UCSD-AML1 (cell line): ENCODE measurements around the gene GNB1L.

Experiments
- DNase-seq: peaks from one replicate; lab custom pipeline; 2025; ENCODE audit not compliant: unreplicated experiment; lab: John Stamatoyannopoulos, UW

GNB1L gene

GRCh38 chr22:19876314-19876940, 21.8 kb upstream of the GNB1L start:
- DNase-seq = no peak

GRCh38 chr22:19875531-19876313, 21.0 kb upstream of the GNB1L start:
- DNase-seq = no peak

GRCh38 chr22:19875061-19875530, 20.4 kb upstream of the GNB1L start:
- DNase-seq = no peak

DNA sequence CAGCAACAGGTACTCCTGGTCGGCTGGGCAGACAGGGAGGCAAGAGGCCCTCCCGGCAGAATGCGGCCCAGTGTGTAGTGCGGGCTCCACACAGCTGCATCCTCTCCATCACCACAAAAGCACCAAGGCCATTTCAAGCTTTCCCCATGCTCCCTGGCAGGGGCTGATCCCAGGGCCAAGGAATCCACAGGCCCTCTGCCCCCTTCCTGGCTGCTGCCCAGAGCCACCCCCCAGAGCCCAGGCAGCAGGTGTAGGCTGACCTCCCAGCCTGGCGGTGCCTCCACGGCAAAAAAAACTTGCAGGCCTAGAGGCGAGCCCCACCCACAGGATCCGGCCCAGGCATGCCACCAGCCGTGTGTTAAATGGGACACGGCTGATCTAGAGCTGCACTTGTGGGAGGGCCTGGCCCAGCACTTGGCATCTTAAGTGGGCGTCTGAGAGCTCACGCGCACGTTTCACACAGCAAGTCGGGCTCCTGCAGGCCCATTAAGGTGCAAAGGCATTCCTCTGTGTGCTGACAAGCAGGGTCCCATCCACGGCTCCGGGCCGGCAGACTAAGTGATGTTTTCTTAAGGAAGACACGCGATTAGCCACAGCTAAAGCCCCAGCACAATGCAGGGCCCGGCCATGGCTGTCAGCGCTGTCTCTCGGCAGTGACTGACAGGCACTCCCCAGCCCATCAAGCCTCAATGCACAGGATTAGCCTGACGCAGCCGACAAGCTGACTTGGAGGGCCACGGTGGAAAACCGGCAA, 19.8 kb upstream of the GNB1L start:
- DNase-seq = no peak

DNA sequence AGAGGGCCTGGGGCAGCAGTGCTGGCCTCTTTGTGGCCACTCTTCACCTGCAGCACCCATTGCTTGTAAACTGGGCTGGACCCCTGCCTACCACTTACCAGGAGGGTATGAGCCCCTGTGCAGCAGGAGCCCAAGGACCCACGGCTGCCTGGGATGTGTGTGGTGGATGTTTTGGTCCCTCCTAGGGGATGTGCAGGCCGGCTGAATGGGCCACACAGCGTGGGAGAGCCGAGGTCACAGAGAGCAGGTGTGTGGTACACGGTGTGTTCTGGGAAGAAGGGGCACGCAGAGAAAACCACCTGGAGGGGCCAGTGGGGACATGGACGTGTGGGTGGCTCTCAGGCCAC, 19.3 kb upstream of the GNB1L start:
- DNase-seq = no peak

DNA sequence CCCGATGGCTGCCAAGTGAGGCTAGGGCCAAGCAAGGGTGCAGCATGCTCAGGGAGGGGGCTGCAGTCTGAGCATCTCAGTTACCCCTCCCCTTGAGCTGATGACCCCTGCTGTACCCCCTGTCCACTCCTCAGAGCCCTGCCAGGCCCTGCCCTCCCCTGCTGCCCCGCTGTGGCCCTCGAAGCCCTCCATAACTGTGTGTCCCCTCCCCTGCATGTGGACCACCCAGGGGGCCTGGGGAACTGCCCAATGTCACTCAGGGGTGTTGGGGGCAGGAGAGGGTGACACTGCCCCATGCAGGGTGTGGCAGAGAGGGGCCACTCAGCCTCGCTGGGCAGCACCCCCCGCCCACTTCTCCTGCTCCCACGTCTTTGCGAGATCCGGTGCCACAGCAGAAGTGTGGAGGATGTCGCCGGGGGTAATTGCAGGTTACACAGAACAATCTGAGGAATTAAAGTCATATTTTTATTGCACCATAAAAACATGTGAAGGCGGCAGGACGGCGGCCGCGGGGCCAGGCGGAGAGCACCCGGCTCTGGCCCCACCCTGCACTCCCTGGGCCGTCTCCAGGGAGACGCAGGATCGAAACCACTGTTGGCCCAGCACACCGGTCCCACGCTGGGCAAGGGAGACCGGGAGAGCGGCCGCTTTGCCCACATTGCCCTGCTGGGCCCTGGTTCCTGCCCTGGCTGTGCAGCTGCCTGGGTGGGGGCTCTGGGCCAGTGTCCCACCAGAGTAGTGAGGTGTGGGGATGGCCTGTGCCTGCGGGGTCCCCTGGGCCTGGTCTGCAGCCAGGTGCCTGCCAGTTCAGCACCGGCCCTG, 18.7 kb upstream of the GNB1L start:
- DNase-seq = no peak

DNA sequence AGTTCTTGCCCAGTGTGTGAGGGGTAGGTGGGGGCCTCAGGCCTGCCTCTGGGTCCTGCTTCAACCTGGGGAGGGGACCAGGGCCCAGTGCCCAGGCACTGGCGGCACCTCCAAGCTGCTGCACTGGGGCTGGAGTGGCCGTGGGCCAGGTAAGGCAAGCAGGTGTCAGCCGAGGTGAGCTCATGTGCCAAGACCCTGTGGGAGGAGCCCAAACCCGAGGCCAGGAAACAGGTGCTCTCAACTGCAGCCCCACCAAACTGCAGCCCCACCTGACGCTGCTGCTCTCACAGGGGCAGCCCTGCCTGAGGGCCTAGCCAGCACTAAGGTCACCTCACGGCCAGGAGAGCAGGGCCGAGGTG, 18.1 kb upstream of the GNB1L start:
- no peak for DNase-seq

- DNase-seq = no peak
Measured at GRCh38 chr22:19871845-19872778, 17.4 kb upstream of the GNB1L start.

GRCh38 chr22:19871023-19871844, 16.6 kb upstream of the GNB1L start:
- no peak for DNase-seq

- no peak for DNase-seq
Measured at GRCh38 chr22:19870153-19871022, 15.7 kb upstream of the GNB1L start.

DNA sequence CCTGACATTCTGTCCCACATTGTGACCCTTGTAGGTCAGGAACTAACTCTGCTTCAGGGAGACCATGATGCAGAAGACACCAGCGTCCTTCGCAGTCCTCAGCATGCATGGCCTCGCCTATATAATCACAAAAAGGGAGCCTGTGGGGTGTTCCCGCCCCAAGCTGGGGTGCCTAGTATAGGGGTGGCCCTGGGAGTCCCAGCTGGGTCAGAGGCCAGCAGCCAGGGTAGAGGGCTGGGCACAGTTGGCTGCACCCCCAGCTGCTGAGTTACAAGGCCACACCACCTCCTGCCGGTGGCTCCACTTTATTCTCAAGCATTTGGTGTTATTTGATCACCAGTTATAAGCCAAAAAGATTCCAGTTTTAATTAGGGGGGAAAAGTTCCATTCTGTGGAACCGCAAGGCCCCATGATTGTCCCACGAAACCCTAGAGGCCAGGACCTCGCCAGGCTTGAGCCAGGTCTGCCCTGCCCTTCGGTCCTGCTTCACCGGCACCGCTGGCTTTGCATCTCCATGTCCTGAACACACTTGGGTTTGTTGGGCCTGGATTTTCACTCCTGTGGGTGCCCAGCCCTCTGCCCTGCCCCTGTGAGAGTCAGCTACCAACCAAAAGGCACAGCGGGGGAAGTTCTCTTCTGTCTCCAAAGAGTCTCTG, 15.0 kb upstream of the GNB1L start:
- DNase-seq = no peak

DNA sequence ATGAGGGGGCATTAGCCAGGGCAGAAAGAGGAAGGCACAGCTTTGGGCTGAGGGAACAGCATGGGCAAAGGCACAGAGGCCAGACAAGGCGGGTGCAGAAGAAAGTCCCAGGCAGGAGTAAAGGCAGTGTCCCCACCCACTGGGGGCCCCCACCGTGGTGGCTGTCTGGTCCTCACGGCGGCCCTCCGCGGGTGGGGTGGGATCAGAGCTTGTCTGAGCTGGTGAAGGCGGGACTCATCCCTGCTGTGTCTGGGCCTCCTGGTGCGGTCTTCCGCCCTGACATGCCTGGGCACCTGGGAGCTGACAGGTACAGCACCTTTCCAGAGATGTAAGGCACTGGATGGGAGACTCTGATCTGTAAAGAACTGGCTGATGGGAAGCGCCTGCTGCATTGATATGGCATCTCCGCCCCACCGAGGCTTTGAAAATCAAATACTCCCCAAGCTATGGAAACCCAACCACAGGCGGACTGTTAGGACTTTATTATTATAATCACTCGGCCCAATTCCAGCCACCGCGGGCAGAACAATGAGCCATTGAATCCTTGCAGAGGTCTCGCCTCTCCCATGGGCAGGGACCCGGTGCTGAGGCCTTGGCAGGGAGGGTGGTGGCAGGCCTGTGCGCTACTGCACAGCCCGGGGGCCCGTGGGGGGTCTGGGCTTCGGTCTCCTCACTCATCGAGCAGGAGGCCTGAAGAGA, 14.2 kb upstream of the GNB1L start:
- DNase-seq = no peak

DNA sequence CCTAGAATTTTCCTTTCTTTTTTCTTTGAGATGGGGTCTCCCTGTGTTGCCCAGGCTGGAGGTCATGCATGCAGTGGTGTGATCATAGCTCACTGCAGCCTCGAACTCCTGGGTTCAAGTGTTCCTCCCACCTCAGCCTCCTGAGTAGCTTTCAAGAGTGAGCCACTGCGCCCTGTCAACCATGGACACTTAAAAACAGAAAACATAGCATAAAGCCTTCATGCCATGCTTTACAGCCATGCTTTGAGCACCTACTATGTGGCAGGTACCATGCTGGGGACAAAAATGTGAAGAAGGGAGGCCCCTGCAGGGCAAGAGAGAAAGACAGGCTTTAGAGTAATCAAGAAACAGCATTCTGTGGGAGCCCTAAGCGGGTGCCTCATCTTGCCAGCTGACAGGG, 13.7 kb upstream of the GNB1L start:
- DNase-seq = no peak

DNA sequence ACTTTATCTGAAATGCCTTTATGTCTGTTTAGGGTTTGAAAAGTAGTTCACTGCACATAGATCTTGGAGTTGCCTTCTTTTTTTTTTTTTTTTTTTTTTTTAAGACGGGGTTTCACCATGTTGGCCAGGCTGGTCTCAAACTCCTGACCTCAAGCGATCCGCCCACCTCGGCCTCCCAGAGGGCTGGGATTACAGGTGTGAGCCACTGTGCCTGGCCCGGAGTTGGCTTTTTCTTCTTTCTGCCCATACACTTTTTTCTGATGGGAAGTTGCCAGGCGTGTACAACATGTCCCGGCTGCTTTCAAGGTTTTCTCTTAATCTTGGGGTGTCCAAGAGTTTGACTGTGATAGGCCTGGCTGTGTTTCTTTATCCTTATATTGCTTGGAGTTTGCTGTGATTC, 12.9 kb upstream of the GNB1L start:
- no peak for DNase-seq

- no peak for DNase-seq
Measured at GRCh38 chr22:19866665-19867009, 12.0 kb upstream of the GNB1L start.

DNA sequence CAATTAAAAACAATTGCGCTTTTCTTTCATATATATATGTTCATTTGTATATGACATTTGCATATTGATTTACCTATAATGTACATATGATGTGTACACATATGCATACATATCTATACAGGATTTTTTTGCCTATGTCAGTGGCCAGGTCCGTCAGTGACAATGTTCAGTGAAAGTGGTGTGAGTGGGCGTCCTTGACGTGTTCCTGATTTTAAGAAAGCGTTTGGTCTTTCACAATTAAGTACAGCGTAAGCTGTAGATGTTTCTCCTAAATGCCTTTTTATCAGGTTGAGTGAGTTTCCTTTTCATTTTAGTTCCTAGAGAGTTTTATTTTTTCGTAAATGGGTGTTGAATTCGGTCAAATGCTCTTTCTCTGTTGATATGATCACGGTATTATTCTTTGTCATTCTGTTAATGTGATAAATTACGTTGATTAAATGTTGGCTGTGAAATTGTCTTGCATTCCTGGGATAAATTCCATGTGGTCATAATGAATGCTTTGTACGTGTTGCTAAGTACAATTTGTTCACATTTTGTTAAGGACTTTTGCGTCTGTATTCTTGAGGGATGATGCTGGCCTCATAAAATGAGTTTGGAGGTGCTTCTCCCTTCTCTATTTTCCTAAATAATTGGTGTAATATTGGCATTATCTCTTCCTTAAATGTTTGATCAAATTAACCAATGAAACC, 10.6 kb upstream of the GNB1L start:
- no peak for DNase-seq
